Loucy (cell line): Measurements from ENCODE around the gene RHBG.

Experiments
- EZH2phosphoT487 ChIP-seq: fragments of 200-600 bp; IDR thresholded peaks from 2 replicates; pipeline ENCODE4 v1.6.1; 2018; ENCODE audit warnings: antibody characterized with exemption, mild to moderate bottlenecking, moderate library complexity, borderline replicate concordance
- TF ChIP-seq, protein P1 (sequence below): fragments of 200-600 bp; sonication (generic); conservative IDR thresholded peaks from 2 replicates; pipeline ENCODE4 v1.5.1; 2014; ENCODE audit warnings: mild to moderate bottlenecking, antibody characterized with exemption, low read length

DNA sequence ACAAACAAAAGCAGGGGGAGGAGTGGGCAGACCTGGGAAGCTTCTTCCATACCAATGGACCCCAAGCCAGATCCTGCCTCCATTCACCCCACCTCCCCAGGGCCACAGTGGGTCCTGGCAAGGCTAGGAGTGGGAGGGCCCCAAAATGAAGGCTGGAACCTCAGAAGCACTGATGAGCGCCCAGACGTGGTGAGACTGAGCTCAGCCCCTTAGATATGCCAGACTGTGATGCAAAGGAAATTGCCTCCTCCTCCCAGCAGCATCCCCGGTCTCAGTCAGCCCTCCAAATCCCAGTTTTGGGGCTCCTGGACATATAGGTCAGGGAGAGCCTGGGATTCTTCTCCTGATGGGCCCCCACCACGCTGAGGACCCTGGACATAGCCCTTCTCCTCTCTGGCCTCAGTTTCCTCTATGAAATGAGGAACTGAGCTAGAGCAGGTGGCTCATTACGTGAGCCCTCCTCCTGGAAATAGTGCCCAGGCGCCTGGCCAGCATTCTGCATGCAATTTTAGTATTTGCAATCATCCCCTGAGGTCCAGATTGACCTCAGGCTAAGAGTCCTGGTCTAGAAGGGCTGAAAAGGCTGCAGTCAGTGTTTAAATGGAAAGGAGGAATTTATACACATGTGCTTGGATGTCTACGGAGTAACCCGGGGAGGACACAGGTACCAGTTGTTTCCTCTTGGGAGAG, 33.5 kb downstream of the RHBG start:
- TF ChIP-seq, protein P1, sequence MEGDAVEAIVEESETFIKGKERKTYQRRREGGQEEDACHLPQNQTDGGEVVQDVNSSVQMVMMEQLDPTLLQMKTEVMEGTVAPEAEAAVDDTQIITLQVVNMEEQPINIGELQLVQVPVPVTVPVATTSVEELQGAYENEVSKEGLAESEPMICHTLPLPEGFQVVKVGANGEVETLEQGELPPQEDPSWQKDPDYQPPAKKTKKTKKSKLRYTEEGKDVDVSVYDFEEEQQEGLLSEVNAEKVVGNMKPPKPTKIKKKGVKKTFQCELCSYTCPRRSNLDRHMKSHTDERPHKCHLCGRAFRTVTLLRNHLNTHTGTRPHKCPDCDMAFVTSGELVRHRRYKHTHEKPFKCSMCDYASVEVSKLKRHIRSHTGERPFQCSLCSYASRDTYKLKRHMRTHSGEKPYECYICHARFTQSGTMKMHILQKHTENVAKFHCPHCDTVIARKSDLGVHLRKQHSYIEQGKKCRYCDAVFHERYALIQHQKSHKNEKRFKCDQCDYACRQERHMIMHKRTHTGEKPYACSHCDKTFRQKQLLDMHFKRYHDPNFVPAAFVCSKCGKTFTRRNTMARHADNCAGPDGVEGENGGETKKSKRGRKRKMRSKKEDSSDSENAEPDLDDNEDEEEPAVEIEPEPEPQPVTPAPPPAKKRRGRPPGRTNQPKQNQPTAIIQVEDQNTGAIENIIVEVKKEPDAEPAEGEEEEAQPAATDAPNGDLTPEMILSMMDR: no peak
- TF ChIP-seq EZH2phosphoT487: no peak
